H1 (cell line): ENCODE data around the gene MAP2K2. TPM values are rescaled to one million over a fixed set of nuclear protein-coding genes. Genes with fewer than 3 reads are reported as not detected.

ENCODE experiments used
- ASH2L ChIP-seq: fragments of 200-600, 300-600 bp; sonication (generic); IDR thresholded peaks from one replicate; pipeline ENCODE4 v1.7.1; 2017; ENCODE audit warnings: low read length
- GABPA ChIP-seq: IDR thresholded peaks from 2 replicates; pipeline ENCODE4 v1.6.1; 2011; ENCODE audit warnings: mild to moderate bottlenecking, low read length, moderate library complexity, borderline replicate concordance; ENCODE audit not compliant: insufficient read depth
- NRF1 ChIP-seq: IDR thresholded peaks from 2 replicates; pipeline ENCODE4 v1.6.1; 2011; ENCODE audit warnings: mild to moderate bottlenecking, low read depth, low read length, improper control_type of control experiment
- PHF8 ChIP-seq: fragments of 200-600 bp; sonication (generic); conservative IDR thresholded peaks from 2 replicates; pipeline ENCODE4 v1.7.1; 2012; ENCODE audit warnings: low read depth, mild to moderate bottlenecking, inconsistent platforms, low read length, moderate library complexity
- RXRA ChIP-seq: IDR thresholded peaks from 2 replicates; pipeline ENCODE4 v1.6.1; 2011; ENCODE audit warnings: low read depth, mild to moderate bottlenecking, low read length, moderate library complexity; ENCODE audit not compliant: insufficient read depth
- SUZ12 ChIP-seq: fragments of 200-600 bp; sonication (generic); IDR thresholded peaks from 2 replicates; pipeline ENCODE4 v1.6.1; 2012; ENCODE audit warnings: mild to moderate bottlenecking, inconsistent platforms, low read length, moderate library complexity, mixed read lengths
- TEAD4 ChIP-seq: IDR thresholded peaks from 2 replicates; pipeline ENCODE4 v1.6.1; 2012; ENCODE audit warnings: low read depth, low read length, inconsistent platforms, mixed read lengths
- polyA plus RNA-seq, 7 experiments: library from polyadenylated mRNA; depleted of rRNA in 3 of 7; stranded (reverse) in 5 of 7; unstranded in 2 of 7; fragments of >200 nt in 5 of 7; fragments of 200-250 nt in 2 of 7; gene quantifications; 1 replicate in 5 of 7; 2 replicates in 1 of 7; 4 replicates in 1 of 7; pipeline versions ENCODE4 v1.2.1 to v1.2.3, GENCODE V29; 2011 to 2013; ENCODE audit warnings: missing spikeins in 2 of 7, mixed read lengths in 2 of 7
- total RNA-seq: library from RNA; stranded (reverse); fragmentation: NEBNext Ultra II Directional; extraction: Animal tissue kit (Norgen Biotek cat#: 25700); gene quantifications from 2 replicates; pipeline ENCODE4 v1.2.1, GENCODE V29; 2021
- TF ChIP-seq, protein P1 (sequence below): fragments of 300-600 bp; sonication (generic); IDR thresholded peaks from 2 replicates; pipeline ENCODE4 v1.7.1; 2012; ENCODE audit warnings: low read length, moderate library complexity, mild to moderate bottlenecking, inconsistent platforms; ENCODE audit not compliant: insufficient replicate concordance

The MAP2K2 gene
- total and polyA plus RNA-seq, 2 of the 8 experiments (the other 6 are each of a cell fraction or from before 2014, with no cell fraction given), result 111 to 162 TPM

DNA sequence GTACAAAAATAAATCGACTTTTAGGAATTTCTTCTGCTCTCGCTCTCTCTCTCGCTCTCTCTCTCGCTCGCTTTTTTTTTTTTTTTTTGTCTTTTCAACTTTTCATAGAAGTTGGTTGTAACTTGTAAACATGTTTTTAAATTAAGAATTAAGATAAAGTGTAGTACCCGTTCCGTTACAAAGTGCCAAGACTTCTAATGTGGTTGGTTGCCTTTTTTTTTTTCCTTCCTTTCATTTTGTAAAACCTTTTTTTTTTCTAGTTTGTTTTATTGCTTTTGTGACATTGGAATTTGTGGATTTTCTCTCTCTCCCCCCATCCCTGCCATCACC is 77.6 kb downstream of the MAP2K2 start (continued):
- TF ChIP-seq, protein P1, sequence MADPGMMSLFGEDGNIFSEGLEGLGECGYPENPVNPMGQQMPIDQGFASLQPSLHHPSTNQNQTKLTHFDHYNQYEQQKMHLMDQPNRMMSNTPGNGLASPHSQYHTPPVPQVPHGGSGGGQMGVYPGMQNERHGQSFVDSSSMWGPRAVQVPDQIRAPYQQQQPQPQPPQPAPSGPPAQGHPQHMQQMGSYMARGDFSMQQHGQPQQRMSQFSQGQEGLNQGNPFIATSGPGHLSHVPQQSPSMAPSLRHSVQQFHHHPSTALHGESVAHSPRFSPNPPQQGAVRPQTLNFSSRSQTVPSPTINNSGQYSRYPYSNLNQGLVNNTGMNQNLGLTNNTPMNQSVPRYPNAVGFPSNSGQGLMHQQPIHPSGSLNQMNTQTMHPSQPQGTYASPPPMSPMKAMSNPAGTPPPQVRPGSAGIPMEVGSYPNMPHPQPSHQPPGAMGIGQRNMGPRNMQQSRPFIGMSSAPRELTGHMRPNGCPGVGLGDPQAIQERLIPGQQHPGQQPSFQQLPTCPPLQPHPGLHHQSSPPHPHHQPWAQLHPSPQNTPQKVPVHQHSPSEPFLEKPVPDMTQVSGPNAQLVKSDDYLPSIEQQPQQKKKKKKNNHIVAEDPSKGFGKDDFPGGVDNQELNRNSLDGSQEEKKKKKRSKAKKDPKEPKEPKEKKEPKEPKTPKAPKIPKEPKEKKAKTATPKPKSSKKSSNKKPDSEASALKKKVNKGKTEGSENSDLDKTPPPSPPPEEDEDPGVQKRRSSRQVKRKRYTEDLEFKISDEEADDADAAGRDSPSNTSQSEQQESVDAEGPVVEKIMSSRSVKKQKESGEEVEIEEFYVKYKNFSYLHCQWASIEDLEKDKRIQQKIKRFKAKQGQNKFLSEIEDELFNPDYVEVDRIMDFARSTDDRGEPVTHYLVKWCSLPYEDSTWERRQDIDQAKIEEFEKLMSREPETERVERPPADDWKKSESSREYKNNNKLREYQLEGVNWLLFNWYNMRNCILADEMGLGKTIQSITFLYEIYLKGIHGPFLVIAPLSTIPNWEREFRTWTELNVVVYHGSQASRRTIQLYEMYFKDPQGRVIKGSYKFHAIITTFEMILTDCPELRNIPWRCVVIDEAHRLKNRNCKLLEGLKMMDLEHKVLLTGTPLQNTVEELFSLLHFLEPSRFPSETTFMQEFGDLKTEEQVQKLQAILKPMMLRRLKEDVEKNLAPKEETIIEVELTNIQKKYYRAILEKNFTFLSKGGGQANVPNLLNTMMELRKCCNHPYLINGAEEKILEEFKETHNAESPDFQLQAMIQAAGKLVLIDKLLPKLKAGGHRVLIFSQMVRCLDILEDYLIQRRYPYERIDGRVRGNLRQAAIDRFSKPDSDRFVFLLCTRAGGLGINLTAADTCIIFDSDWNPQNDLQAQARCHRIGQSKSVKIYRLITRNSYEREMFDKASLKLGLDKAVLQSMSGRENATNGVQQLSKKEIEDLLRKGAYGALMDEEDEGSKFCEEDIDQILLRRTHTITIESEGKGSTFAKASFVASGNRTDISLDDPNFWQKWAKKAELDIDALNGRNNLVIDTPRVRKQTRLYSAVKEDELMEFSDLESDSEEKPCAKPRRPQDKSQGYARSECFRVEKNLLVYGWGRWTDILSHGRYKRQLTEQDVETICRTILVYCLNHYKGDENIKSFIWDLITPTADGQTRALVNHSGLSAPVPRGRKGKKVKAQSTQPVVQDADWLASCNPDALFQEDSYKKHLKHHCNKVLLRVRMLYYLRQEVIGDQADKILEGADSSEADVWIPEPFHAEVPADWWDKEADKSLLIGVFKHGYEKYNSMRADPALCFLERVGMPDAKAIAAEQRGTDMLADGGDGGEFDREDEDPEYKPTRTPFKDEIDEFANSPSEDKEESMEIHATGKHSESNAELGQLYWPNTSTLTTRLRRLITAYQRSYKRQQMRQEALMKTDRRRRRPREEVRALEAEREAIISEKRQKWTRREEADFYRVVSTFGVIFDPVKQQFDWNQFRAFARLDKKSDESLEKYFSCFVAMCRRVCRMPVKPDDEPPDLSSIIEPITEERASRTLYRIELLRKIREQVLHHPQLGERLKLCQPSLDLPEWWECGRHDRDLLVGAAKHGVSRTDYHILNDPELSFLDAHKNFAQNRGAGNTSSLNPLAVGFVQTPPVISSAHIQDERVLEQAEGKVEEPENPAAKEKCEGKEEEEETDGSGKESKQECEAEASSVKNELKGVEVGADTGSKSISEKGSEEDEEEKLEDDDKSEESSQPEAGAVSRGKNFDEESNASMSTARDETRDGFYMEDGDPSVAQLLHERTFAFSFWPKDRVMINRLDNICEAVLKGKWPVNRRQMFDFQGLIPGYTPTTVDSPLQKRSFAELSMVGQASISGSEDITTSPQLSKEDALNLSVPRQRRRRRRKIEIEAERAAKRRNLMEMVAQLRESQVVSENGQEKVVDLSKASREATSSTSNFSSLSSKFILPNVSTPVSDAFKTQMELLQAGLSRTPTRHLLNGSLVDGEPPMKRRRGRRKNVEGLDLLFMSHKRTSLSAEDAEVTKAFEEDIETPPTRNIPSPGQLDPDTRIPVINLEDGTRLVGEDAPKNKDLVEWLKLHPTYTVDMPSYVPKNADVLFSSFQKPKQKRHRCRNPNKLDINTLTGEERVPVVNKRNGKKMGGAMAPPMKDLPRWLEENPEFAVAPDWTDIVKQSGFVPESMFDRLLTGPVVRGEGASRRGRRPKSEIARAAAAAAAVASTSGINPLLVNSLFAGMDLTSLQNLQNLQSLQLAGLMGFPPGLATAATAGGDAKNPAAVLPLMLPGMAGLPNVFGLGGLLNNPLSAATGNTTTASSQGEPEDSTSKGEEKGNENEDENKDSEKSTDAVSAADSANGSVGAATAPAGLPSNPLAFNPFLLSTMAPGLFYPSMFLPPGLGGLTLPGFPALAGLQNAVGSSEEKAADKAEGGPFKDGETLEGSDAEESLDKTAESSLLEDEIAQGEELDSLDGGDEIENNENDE, result no peak
- TF ChIP-seq RXRA (no peak), NRF1 (no peak), GABPA (no peak), ASH2L (no peak), SUZ12 (no peak), TEAD4 (no peak), PHF8 (no peak)
